Renal cortical epithelial cell (primary cell): Measurements from ENCODE around the gene CCDC38. TPM values are rescaled to one million over a fixed set of nuclear protein-coding genes. Genes with fewer than 3 reads are reported as not detected.
"Not testable (repeated sequence)": the region's sequence is repeated elsewhere in the genome, so short reads cannot be mapped to it uniquely, and the experiment has no call there.

Experiments used
- DNase-seq: peaks from one replicate; pipeline ENCODE4 v3.0.0-alpha.2; 2011; ENCODE audit warnings: low read depth
- total RNA-seq: library from RNA; depleted of rRNA; stranded (reverse); fragments of >200 nt; gene quantifications from 2 replicates; pipeline ENCODE4 v1.2.3, GENCODE V29; 2014

CCDC38 gene
- total RNA-seq: 0.10 TPM in 1 of 2 replicates, not detected in the other

- peak; percentile 59 for DNase-seq
Measured at GRCh38 chr12:95942524-95943329, at the start of gene CCDC38. Gene CCDC38, minus strand, starts transcription at chr12:95942614. Its CDS starts 6,105 bp downstream, at chr12:95936509.

- DNase-seq: no peak
Measured at GRCh38 chr12:95990136-95990535, 47.7 kb upstream of the CCDC38 start.

GRCh38 chr12:95989504-95990123 is 47.2 kb upstream of the CCDC38 start:
- DNase-seq: no peak

- no peak for DNase-seq
Measured at GRCh38 chr12:95988506-95989275, 46.3 kb upstream of the CCDC38 start.

- no peak for DNase-seq
Measured at GRCh38 chr12:95986635-95987570, 44.5 kb upstream of the CCDC38 start.

- DNase-seq: no peak
Measured at GRCh38 chr12:95984682-95985081, 42.3 kb upstream of the CCDC38 start.

GRCh38 chr12:95982602-95983001 is 40.2 kb upstream of the CCDC38 start:
- no peak for DNase-seq

GRCh38 chr12:95980437-95980836 is 38.0 kb upstream of the CCDC38 start:
- DNase-seq: no peak

- DNase-seq: no peak
Measured at GRCh38 chr12:95978774-95979173, 36.4 kb upstream of the CCDC38 start.

GRCh38 chr12:95978351-95978750 is 35.9 kb upstream of the CCDC38 start:
- DNase-seq: no peak

GRCh38 chr12:95977764-95978305 is 35.4 kb upstream of the CCDC38 start:
- no peak for DNase-seq

- peak; percentile 51 for DNase-seq
Measured at GRCh38 chr12:95976416-95976832, 34.0 kb upstream of the CCDC38 start.

- DNase-seq: no peak
Measured at GRCh38 chr12:95975491-95975890, 33.1 kb upstream of the CCDC38 start.

- DNase-seq: no peak
Measured at GRCh38 chr12:95974358-95974757, 31.9 kb upstream of the CCDC38 start.

GRCh38 chr12:95972832-95973456 is 30.5 kb upstream of the CCDC38 start:
- peak; percentile 22 for DNase-seq

GRCh38 chr12:95970905-95971304 is 28.5 kb upstream of the CCDC38 start:
- DNase-seq: peak; percentile 70

- not testable (repeated sequence) for DNase-seq
Measured at GRCh38 chr12:95969116-95969515, 26.7 kb upstream of the CCDC38 start.

GRCh38 chr12:95967301-95967700 is 24.9 kb upstream of the CCDC38 start:
- DNase-seq: no peak

GRCh38 chr12:95966287-95966870 is 24.0 kb upstream of the CCDC38 start:
- no peak for DNase-seq

GRCh38 chr12:95963096-95963495 is 20.7 kb upstream of the CCDC38 start:
- DNase-seq: no peak
